ENCODE data around the gene TNFRSF14. TPM values are rescaled to one million over a fixed set of nuclear protein-coding genes. Genes with fewer than 3 reads are reported as not detected.

The TNFRSF14 gene
- total RNA-seq, 2 experiments from 2014 or later, result 15.7 to 18.5 TPM

DNA sequence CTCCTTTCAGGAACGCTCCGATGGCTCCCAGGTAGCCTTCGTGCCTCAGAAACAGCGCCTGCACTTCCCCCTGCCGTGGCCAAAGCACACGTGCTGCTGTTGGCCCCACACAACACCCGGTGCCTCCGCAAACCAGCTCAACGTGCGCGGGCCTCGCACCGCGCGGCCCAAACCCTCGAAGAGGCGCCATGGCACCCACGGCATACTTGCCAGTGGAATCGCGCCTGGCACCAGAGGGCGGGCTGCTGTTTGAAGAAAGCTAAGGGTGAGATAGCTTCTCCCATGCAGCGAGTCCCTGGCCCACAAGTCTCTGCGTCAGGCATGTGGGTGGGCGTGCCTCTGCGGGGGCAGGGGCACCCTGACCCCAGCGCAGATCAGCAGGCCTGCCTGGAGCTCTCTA, 37.6 kb upstream of the TNFRSF14 start:
- H3K4me3 ChIP-seq (ENCODE audit: low read depth, low read length, poor library complexity, severe bottlenecking), result no peak overlapping the region
- no peak overlapping the region for H3K27ac ChIP-seq (ENCODE audit: low read depth, low read length, poor library complexity, severe bottlenecking)
- peaks cover 15% of the 10 kb centered on the region for H3K79me2 ChIP-seq (ENCODE audit: insufficient read depth, low read depth, low read length)
- H3K9me3 ChIP-seq (ENCODE audit: low read length), result no peaks in the 10 kb centered on the region
- no peak overlapping the region for H3K4me2 ChIP-seq (ENCODE audit: low read length)
- CTCF ChIA-PET (ENCODE audit: unreplicated experiment), result no interaction called here
- H2AFZ ChIP-seq (ENCODE audit: low read length), result no peak overlapping the region
- POLR2A ChIA-PET, result no interaction called here
- peaks cover 2% of the 10 kb centered on the region for H3K4me1 ChIP-seq (ENCODE audit: insufficient read depth, low read length, poor library complexity, severe bottlenecking)
- intact Hi-C loops (cut with micrococcal nuclease; ENCODE audit: unreplicated experiment), result no loop called here
- no TSS peak for BruUV-seq (replicated peaks)
- peaks cover 71% of the 10 kb centered on the region for H3K36me3 ChIP-seq (ENCODE audit: insufficient read depth, low read length)
- H3K9me2 ChIP-seq (ENCODE audit: insufficient read depth, low read length), result no peaks in the 10 kb centered on the region
- TF ChIP-seq, protein P1, sequence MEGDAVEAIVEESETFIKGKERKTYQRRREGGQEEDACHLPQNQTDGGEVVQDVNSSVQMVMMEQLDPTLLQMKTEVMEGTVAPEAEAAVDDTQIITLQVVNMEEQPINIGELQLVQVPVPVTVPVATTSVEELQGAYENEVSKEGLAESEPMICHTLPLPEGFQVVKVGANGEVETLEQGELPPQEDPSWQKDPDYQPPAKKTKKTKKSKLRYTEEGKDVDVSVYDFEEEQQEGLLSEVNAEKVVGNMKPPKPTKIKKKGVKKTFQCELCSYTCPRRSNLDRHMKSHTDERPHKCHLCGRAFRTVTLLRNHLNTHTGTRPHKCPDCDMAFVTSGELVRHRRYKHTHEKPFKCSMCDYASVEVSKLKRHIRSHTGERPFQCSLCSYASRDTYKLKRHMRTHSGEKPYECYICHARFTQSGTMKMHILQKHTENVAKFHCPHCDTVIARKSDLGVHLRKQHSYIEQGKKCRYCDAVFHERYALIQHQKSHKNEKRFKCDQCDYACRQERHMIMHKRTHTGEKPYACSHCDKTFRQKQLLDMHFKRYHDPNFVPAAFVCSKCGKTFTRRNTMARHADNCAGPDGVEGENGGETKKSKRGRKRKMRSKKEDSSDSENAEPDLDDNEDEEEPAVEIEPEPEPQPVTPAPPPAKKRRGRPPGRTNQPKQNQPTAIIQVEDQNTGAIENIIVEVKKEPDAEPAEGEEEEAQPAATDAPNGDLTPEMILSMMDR (conservative IDR thresholded peaks at IDR 0.05; ENCODE audit: low read length), result no peak
- TF ChIP-seq EZH2phosphoT487 (IDR thresholded peaks at IDR 0.05; ENCODE audit: borderline replicate concordance, low read depth, low read length), result no peak
- DNase-seq (ENCODE audit: low spot score), result no peak
- H4K20me1 ChIP-seq (ENCODE audit: insufficient read depth, low read length), result no peaks in the 10 kb centered on the region; the same call in 1 of the 2 replicates

DNA sequence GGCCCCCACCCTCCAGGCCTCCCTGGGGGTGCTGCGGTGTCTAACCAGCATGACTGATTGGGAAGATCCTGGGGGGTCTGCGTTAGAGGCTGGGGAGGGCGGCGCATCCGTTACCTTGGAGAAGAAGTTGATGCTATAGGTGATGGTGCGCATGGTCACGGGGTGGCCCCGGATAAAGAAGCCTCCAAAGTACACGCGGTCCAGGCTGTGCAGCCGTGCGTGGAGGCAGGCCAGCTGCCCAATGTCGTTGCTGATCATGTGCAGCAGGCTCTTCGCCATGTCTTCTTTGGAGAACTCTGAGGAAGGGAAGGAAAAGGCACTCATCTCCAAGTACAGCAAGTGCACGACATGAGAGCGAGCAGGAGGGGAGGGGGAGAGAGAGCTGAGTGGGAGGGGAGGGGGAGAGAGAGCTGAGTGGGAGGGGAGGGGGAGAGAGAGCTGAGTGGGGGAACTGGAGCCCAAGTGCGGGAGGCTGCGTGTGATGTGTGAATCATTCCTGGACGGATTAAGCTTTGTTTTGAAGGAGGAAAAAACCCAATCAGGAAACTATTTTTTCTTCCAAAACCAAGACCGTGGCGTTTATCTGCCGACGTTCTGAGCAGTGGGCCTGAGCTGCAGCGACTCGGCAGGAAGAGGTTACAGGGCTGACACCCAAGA, 37.0 kb upstream of the TNFRSF14 start:
- Histone ChIP-seq H3K36me3 (ENCODE audit: insufficient read depth, low read length) (peaks cover 66% of the 10 kb centered on the region), H4K20me1 (ENCODE audit: insufficient read depth, low read length) (no peaks in the 10 kb centered on the region; the same call in 1 of the 2 replicates), H3K4me2 (ENCODE audit: low read length) (no peak overlapping the region), H3K4me1 (ENCODE audit: insufficient read depth, low read length, poor library complexity, severe bottlenecking) (peaks cover 8% of the 10 kb centered on the region), H3K79me2 (ENCODE audit: insufficient read depth, low read depth, low read length) (peaks cover 21% of the 10 kb centered on the region), H3K9me3 (ENCODE audit: low read length) (no peaks in the 10 kb centered on the region), H3K9me2 (ENCODE audit: insufficient read depth, low read length) (no peaks in the 10 kb centered on the region), H3K4me3 (ENCODE audit: low read depth, low read length, poor library complexity, severe bottlenecking) (no peak overlapping the region), H2AFZ (ENCODE audit: low read length) (no peak overlapping the region), H3K27ac (ENCODE audit: low read depth, low read length, poor library complexity, severe bottlenecking) (no peak overlapping the region)
- TF ChIP-seq, protein P1 (conservative IDR thresholded peaks at IDR 0.05; ENCODE audit: low read length), result no peak
- no peak for TF ChIP-seq EZH2phosphoT487 (IDR thresholded peaks at IDR 0.05; ENCODE audit: borderline replicate concordance, low read depth, low read length)
- POLR2A ChIA-PET, result no interaction called here
- CTCF ChIA-PET (ENCODE audit: unreplicated experiment), result no interaction called here
- no TSS peak for BruUV-seq (replicated peaks)
- intact Hi-C loops (cut with micrococcal nuclease; ENCODE audit: unreplicated experiment), result no loop called here
- no peak for DNase-seq (ENCODE audit: low spot score)

DNA sequence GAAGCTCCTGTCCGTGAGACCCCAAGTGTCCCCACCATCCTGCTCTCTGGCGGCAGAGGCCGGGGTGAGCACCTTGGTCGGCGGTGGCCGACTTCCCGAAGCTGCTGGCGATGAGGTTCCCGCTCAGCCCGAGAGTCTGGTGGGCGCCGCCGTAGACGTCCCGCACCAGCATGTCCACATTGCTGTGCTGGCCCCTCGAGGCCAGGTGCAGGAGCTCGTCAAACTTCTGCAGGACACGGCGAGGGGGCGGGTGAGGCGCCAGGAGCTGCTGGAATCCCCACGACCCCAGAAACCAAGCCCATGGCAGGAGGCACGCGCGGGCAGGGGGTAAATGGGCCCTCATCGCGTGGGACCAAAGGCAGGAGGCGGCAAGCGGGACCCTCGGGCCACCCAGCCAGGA, 36.4 kb upstream of the TNFRSF14 start:
- CTCF ChIA-PET (ENCODE audit: unreplicated experiment), result no interaction called here
- H3K4me3 ChIP-seq (ENCODE audit: low read depth, low read length, poor library complexity, severe bottlenecking), result no peak overlapping the region
- no peak overlapping the region for H3K27ac ChIP-seq (ENCODE audit: low read depth, low read length, poor library complexity, severe bottlenecking)
- POLR2A ChIA-PET, result no interaction called here
- peaks cover 14% of the 10 kb centered on the region for H3K4me1 ChIP-seq (ENCODE audit: insufficient read depth, low read length, poor library complexity, severe bottlenecking)
- intact Hi-C loops (cut with micrococcal nuclease; ENCODE audit: unreplicated experiment), result no loop called here
- H4K20me1 ChIP-seq (ENCODE audit: insufficient read depth, low read length), result peaks cover 3% of the 10 kb centered on the region
- TF ChIP-seq EZH2phosphoT487 (IDR thresholded peaks at IDR 0.05; ENCODE audit: borderline replicate concordance, low read depth, low read length), result no peak
- TF ChIP-seq, protein P1 (conservative IDR thresholded peaks at IDR 0.05; ENCODE audit: low read length), result no peak
- DNase-seq (ENCODE audit: low spot score), result no peak
- peaks cover 62% of the 10 kb centered on the region for H3K36me3 ChIP-seq (ENCODE audit: insufficient read depth, low read length)
- peaks cover 27% of the 10 kb centered on the region for H3K79me2 ChIP-seq (ENCODE audit: insufficient read depth, low read depth, low read length)
- no peak overlapping the region for H3K4me2 ChIP-seq (ENCODE audit: low read length)
- no peak overlapping the region for H2AFZ ChIP-seq (ENCODE audit: low read length)
- H3K9me3 ChIP-seq (ENCODE audit: low read length), result no peaks in the 10 kb centered on the region
- H3K9me2 ChIP-seq (ENCODE audit: insufficient read depth, low read length), result no peaks in the 10 kb centered on the region
- BruUV-seq (replicated peaks), result no TSS peak
